H9 (cell line): ENCODE measurements around the gene CCDC74B. TPM values are rescaled to one million over a fixed set of nuclear protein-coding genes. Genes with fewer than 3 reads are reported as not detected.
"Not testable (repeated sequence)": the region's sequence is repeated elsewhere in the genome, so short reads cannot be mapped to it uniquely, and the experiment has no call there.

Experiments used
- DNase-seq: peaks from one replicate; pipeline ENCODE4 v3.0.0-alpha.2; 2017
- H2AFZ ChIP-seq: one replicate; pipeline ENCODE4 v1.6.1; 2013; ENCODE audit warnings: mild to moderate bottlenecking, low read length, control low read depth, moderate library complexity
- H2AK5ac ChIP-seq: 2 replicates; pipeline ENCODE4 v1.6.1; 2013; ENCODE audit warnings: low read length, control low read depth, mixed read lengths; ENCODE audit not compliant: insufficient read length
- H2BK120ac ChIP-seq: one replicate; pipeline ENCODE4 v1.6.1; 2013; ENCODE audit warnings: low read depth, mild to moderate bottlenecking, low read length, control low read depth, inconsistent platforms; ENCODE audit not compliant: poor library complexity, severe bottlenecking
- H2BK12ac ChIP-seq: 2 replicates; pipeline ENCODE4 v1.6.1; 2013; ENCODE audit warnings: low read length, control low read depth, mixed read lengths, low read depth; ENCODE audit not compliant: insufficient read length
- H2BK15ac ChIP-seq: 2 replicates; pipeline ENCODE4 v1.6.1; 2013; ENCODE audit warnings: low read depth, low read length, control low read depth
- H2BK20ac ChIP-seq: one replicate; pipeline ENCODE4 v1.6.1; 2013; ENCODE audit warnings: low read depth, mild to moderate bottlenecking, low read length, control low read depth, inconsistent platforms; ENCODE audit not compliant: poor library complexity, severe bottlenecking
- H2BK5ac ChIP-seq: 2 replicates; pipeline ENCODE4 v1.6.1; 2013; ENCODE audit warnings: low read length, control low read depth, mixed read lengths; ENCODE audit not compliant: insufficient read length
- H3K14ac ChIP-seq: 2 replicates; pipeline ENCODE4 v1.6.1; 2013; ENCODE audit warnings: low read length, control low read depth; ENCODE audit not compliant: insufficient read depth
- H3K18ac ChIP-seq: 2 replicates; pipeline ENCODE4 v1.6.1; 2013; ENCODE audit warnings: low read depth, mild to moderate bottlenecking, mixed read lengths, low read length, control low read depth; ENCODE audit not compliant: insufficient read length
- H3K23ac ChIP-seq: 2 replicates; pipeline ENCODE4 v1.6.1; 2013; ENCODE audit warnings: low read length, control low read depth, mixed read lengths, low read depth; ENCODE audit not compliant: insufficient read length
- H3K23me2 ChIP-seq: 2 replicates; pipeline ENCODE4 v1.6.1; 2013; ENCODE audit warnings: low read depth, mild to moderate bottlenecking, mixed read lengths, low read length, control low read depth; ENCODE audit not compliant: insufficient read length, poor library complexity, severe bottlenecking
- H3K27ac ChIP-seq: 2 replicates; pipeline ENCODE4 v1.5.1; 2013; ENCODE audit warnings: low read length, control low read depth, mixed read lengths, low read depth; ENCODE audit not compliant: insufficient read length
- H3K27me3 ChIP-seq: 2 replicates; pipeline ENCODE4 v1.6.1; 2013; ENCODE audit warnings: low read length, control low read depth, inconsistent platforms; ENCODE audit not compliant: insufficient read depth
- H3K4ac ChIP-seq: 2 replicates; pipeline ENCODE4 v1.6.1; 2013; ENCODE audit warnings: low read depth, mild to moderate bottlenecking, control low read depth, inconsistent platforms, low read length, moderate library complexity
- H3K4me1 ChIP-seq: 2 replicates; pipeline ENCODE4 v1.6.1; 2013; ENCODE audit warnings: low read length, control low read depth, inconsistent platforms; ENCODE audit not compliant: insufficient read depth
- H3K4me2 ChIP-seq: 2 replicates; pipeline ENCODE4 v1.6.1; 2013; ENCODE audit warnings: low read length, control low read depth, mixed read lengths; ENCODE audit not compliant: insufficient read length, insufficient read depth
- H3K56ac ChIP-seq: 2 replicates; pipeline ENCODE4 v1.6.1; 2013; ENCODE audit warnings: low read depth, mild to moderate bottlenecking, mixed read lengths, low read length, control low read depth; ENCODE audit not compliant: insufficient read length
- H3K79me1 ChIP-seq: 2 replicates; pipeline ENCODE4 v1.6.1; 2013; ENCODE audit warnings: low read depth, mild to moderate bottlenecking, moderate library complexity, low read length, control low read depth, inconsistent platforms; ENCODE audit not compliant: insufficient read depth, poor library complexity, severe bottlenecking
- H3K79me2 ChIP-seq: 2 replicates; pipeline ENCODE4 v1.6.1; 2013; ENCODE audit warnings: low read length, control low read depth, inconsistent platforms; ENCODE audit not compliant: insufficient read depth
- H3K9ac ChIP-seq: 2 replicates; pipeline ENCODE4 v1.6.1; 2013; ENCODE audit warnings: low read length, control low read depth, mixed read lengths; ENCODE audit not compliant: insufficient read length; ENCODE audit errors: extremely low read depth
- H3K9me3 ChIP-seq: one replicate; pipeline ENCODE4 v1.6.1; 2013; ENCODE audit warnings: low read depth, low read length, inconsistent platforms; ENCODE audit not compliant: control insufficient read depth
- H3T11ph ChIP-seq: one replicate; pipeline ENCODE4 v1.6.1; 2013; ENCODE audit warnings: mild to moderate bottlenecking, low read length, control low read depth, inconsistent platforms
- H4K20me1 ChIP-seq: one replicate; pipeline ENCODE4 v1.6.1; 2013; ENCODE audit not compliant: control insufficient read depth, insufficient read length, insufficient read depth
- H4K5ac ChIP-seq: 2 replicates; pipeline ENCODE4 v1.6.1; 2013; ENCODE audit warnings: low read depth, mild to moderate bottlenecking, mixed read lengths, low read length, control low read depth; ENCODE audit not compliant: insufficient read length
- H4K8ac ChIP-seq: replicated peaks from 2 replicates; pipeline ENCODE4 v1.6.1; 2013; ENCODE audit warnings: low read length, control low read depth, mixed read lengths, low read depth; ENCODE audit not compliant: insufficient read length
- H4K91ac ChIP-seq: 2 replicates; pipeline ENCODE4 v1.6.1; 2013; ENCODE audit warnings: low read depth, mild to moderate bottlenecking, moderate library complexity, mixed read lengths, low read length, control low read depth; ENCODE audit not compliant: insufficient read length
- H3K27ac Mint-ChIP-seq, 3 experiments: 2 replicates in 2 of 3; 3 replicates in 1 of 3; pipeline ENCODE4 v1.8.0; 2020 to 2021; ENCODE audit warnings: mixed read lengths in 3 of 3, mild to moderate bottlenecking in 1 of 3, moderate library complexity in 1 of 3
- H3K27me3 Mint-ChIP-seq: 2 replicates; pipeline ENCODE4 v1.8.0; 2021; ENCODE audit warnings: low read depth, mild to moderate bottlenecking, moderate library complexity, mixed read lengths
- H3K36me3 Mint-ChIP-seq, 3 experiments: 2 replicates in 2 of 3; 3 replicates in 1 of 3; pipeline ENCODE4 v1.8.0; 2020 to 2021; ENCODE audit warnings: low read depth in 3 of 3, mixed read lengths in 3 of 3; ENCODE audit not compliant: insufficient read depth in 1 of 3
- H3K4me1 Mint-ChIP-seq, 2 experiments: 2 replicates each; pipeline ENCODE4 v1.8.0; 2020; ENCODE audit warnings: mixed read lengths in 2 of 2
- H3K4me3 Mint-ChIP-seq, 2 experiments: 2 replicates in 1 of 2; 3 replicates in 1 of 2; pipeline ENCODE4 v1.8.0; 2020 to 2021; ENCODE audit warnings: mild to moderate bottlenecking in 2 of 2, mixed read lengths in 2 of 2, moderate library complexity in 1 of 2
- H3K9me3 Mint-ChIP-seq, 2 experiments: 2 replicates in 1 of 2; 3 replicates in 1 of 2; pipeline ENCODE4 v1.8.0; 2020; ENCODE audit warnings: mild to moderate bottlenecking in 2 of 2, mixed read lengths in 2 of 2, moderate library complexity in 1 of 2
- WGBS: extraction: QIAGEN DNeasy Blood & Tissue Kit; methylation state at CpG from one replicate; pipeline ENCODE4 v1.1.7; 2013; ENCODE audit warnings: missing lambda C conversion rate, low lambda C conversion rate, mixed read lengths; ENCODE audit not compliant: insufficient read length; ENCODE audit errors: extremely low coverage; 5-methylcytosine and 5-hydroxymethylcytosine counted together
- total RNA-seq: library from RNA; stranded (reverse); gene quantifications from 2 replicates; pipeline ENCODE4 v1.2.1, GENCODE V29; 2021
- TF ChIP-seq, protein P1 (sequence below): fragments of 200-600 bp; sonication (generic); conservative IDR thresholded peaks from 3 replicates; pipeline ENCODE4 v1.8.0; 2021; ENCODE audit warnings: antibody characterized with exemption, mild to moderate bottlenecking

CCDC74B gene
- total RNA-seq, 1 experiment from 2014 or later: 6.7 TPM

- no peak overlapping the region for H3K4ac ChIP-seq
- H4K20me1 ChIP-seq: no peaks in the 10 kb centered on the region
- H4K91ac ChIP-seq: no peak overlapping the region
- peaks cover 7 to 41% (median 35%) of the 10 kb centered on the region in 3 experiments; a peak in 6 of 7 replicates for H3K36me3 Mint-ChIP-seq
- H3K18ac ChIP-seq: no peak overlapping the region
- WGBS: no CpG with 5 or more reads among the region's 25 CpGs
- peaks cover 0 to 5% of the 10 kb centered on the region in 2 experiments; a peak in 2 of 4 replicates for H3K4me1 Mint-ChIP-seq
- no peaks in the 10 kb centered on the region for H3K79me2 ChIP-seq
- no peak overlapping the region for H2AFZ ChIP-seq
- no peak overlapping the region for H3K56ac ChIP-seq
- no peak overlapping the region for H2BK15ac ChIP-seq
- H4K5ac ChIP-seq: no peak overlapping the region
- no peaks in the 10 kb centered on the region for H3K9me3 ChIP-seq
- H3K4me2 ChIP-seq: no peak overlapping the region
- H4K8ac ChIP-seq: no peak overlapping the region
- H3K27ac ChIP-seq: no peak overlapping the region
- no peaks in the 10 kb centered on the region for H3K27me3 Mint-ChIP-seq
- H3T11ph ChIP-seq: no peak overlapping the region
- H3K23ac ChIP-seq: no peak overlapping the region
- no peak overlapping the region for H2BK20ac ChIP-seq
- no peaks in the 10 kb centered on the region for H3K27me3 ChIP-seq
- DNase-seq: no peak
- no peak overlapping the region for H3K14ac ChIP-seq
- no peak overlapping the region for H2BK12ac ChIP-seq
- H2BK5ac ChIP-seq: no peak overlapping the region
- H2BK120ac ChIP-seq: no peak overlapping the region
- no peak overlapping the region for H3K9ac ChIP-seq
- H2AK5ac ChIP-seq: no peak overlapping the region
- H3K79me1 ChIP-seq: no peaks in the 10 kb centered on the region
- H3K27ac Mint-ChIP-seq: no peak overlapping the region
- H3K4me3 Mint-ChIP-seq: no peak overlapping the region
- H3K4me1 ChIP-seq: no peaks in the 10 kb centered on the region
- H3K9me3 Mint-ChIP-seq: no peaks in the 10 kb centered on the region
- TF ChIP-seq, protein P1, sequence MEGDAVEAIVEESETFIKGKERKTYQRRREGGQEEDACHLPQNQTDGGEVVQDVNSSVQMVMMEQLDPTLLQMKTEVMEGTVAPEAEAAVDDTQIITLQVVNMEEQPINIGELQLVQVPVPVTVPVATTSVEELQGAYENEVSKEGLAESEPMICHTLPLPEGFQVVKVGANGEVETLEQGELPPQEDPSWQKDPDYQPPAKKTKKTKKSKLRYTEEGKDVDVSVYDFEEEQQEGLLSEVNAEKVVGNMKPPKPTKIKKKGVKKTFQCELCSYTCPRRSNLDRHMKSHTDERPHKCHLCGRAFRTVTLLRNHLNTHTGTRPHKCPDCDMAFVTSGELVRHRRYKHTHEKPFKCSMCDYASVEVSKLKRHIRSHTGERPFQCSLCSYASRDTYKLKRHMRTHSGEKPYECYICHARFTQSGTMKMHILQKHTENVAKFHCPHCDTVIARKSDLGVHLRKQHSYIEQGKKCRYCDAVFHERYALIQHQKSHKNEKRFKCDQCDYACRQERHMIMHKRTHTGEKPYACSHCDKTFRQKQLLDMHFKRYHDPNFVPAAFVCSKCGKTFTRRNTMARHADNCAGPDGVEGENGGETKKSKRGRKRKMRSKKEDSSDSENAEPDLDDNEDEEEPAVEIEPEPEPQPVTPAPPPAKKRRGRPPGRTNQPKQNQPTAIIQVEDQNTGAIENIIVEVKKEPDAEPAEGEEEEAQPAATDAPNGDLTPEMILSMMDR: no peak
- H3K23me2 ChIP-seq: no peaks in the 10 kb centered on the region
These were observed 8.1 kb upstream of the CCDC74B start for GRCh38 chr2:130152816-130153595.

DNA sequence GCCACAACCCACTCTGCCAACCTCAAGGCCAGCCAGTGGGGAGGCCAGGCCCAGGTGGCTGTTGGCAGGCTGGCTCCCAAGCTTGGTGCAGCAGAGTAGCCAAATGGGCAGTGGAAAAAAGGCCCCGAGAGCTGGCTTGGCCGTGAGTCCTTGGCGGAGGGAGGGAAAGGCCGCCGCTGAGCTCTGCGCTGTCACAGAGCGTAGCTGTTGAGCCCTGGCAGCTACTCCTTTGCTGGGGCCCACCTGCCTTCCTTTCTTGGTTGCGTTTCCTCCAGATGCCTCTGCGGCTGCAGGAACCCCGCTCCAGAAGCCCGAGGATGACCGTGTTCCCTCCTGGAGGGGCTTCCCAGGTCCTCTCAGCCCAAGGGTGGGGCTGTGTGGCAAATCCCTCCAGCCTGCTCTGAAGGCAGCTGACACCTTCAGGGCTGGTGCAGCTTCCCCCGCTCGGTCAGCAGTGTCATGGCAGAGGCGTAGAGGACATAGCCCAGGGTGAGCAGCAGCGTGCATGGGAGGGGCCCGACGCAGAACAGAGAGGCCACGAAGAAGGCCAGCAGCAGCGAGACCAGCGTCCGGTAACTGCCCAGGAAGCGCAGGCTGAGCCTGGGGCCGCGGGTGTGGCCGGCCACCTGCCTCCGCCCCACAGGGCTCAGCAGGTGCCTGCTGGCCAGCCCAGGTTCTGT lies 7.4 kb upstream of the CCDC74B start:
- not testable (repeated sequence) for H2BK5ac ChIP-seq, H2BK120ac ChIP-seq, H3K14ac ChIP-seq, H4K91ac ChIP-seq, H2AK5ac ChIP-seq, H3T11ph ChIP-seq, DNase-seq, H3K18ac ChIP-seq, H3K56ac ChIP-seq, H3K27me3 Mint-ChIP-seq, H3K4me1 ChIP-seq, H3K23me2 ChIP-seq, H3K4me1 Mint-ChIP-seq, H3K79me1 ChIP-seq, H3K27me3 ChIP-seq, H3K9me3 Mint-ChIP-seq, H3K9ac ChIP-seq, H3K79me2 ChIP-seq, H2BK20ac ChIP-seq, H4K20me1 ChIP-seq, H3K4ac ChIP-seq, H3K9me3 ChIP-seq, H4K8ac ChIP-seq, H2AFZ ChIP-seq, H2BK12ac ChIP-seq, H4K5ac ChIP-seq, H3K27ac Mint-ChIP-seq, H3K27ac ChIP-seq, H2BK15ac ChIP-seq, H3K23ac ChIP-seq, H3K4me2 ChIP-seq, H3K4me3 Mint-ChIP-seq
- WGBS: no CpG with 5 or more reads among the region's 27 CpGs
- H3K36me3 Mint-ChIP-seq: peaks cover 7 to 39% (median 35%) of the 10 kb centered on the region in 3 experiments; a peak in 6 of 7 replicates
